HK-2 (cell line): ENCODE results near the gene HMCN2.
"Not testable (repeated sequence)": the region's sequence is repeated elsewhere in the genome, so short reads cannot be mapped to it uniquely, and the experiment has no call there.

Experiments used
- DNase-seq: peaks from one replicate; pipeline ENCODE4 v3.0.0-alpha.2; 2018; ENCODE audit not compliant: unreplicated experiment

Gene HMCN2

DNA sequence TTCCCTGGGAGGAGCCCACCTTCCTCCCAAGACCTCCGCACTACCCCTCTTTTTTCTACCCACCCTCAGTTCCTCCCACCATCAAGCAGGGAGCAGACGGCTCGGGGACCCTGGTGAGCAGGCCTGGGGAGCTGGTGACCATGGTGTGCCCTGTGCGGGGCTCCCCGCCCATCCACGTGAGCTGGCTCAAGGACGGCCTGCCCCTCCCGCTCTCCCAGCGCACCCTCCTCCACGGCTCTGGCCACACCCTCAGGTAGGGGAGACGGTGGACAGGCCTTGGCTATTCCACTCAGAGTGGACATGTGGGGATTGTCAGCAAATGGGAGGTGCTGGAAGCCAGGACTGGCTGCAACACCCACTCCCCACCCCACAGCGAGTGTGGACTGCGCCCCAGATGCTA lies 126.3 kb downstream of the HMCN2 start:
- DNase-seq, result no peak

- no peak for DNase-seq
These were observed 128.1 kb downstream of the HMCN2 start for GRCh38 chr9:130393681-130394071.

- no peak for DNase-seq
These were observed 128.8 kb downstream of the HMCN2 start for GRCh38 chr9:130394320-130394719.

DNA sequence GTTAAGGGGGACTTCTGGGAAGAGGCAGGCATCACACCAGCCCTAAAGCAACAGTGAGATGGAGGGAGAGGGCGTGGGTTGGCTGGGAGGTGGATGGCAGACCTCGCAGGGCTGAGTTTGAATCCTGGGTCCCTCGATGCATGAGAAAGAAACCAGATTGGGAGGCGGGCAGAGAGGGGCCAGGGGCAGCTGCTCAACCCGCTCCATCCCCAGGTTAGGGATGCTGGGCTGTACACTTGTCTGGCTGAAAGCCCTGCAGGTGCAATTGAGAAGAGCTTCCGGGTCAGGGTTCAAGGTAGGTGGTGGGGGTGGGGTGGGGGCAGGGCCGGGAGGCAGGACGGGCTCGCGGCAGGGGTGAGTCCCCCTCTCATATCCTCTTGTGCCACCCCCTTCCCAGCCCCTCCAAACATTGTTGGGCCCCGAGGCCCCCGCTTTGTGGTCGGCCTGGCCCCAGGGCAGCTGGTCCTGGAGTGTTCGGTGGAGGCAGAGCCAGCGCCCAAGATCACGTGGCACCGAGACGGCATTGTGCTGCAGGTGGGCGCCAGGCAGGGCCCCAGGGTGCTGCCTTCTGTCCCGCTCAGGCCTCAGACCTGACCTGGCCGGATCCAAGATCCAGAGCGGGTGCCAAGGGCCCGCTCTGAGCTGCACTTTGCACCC lies 129.4 kb downstream of the HMCN2 start:
- no peak for DNase-seq

DNA sequence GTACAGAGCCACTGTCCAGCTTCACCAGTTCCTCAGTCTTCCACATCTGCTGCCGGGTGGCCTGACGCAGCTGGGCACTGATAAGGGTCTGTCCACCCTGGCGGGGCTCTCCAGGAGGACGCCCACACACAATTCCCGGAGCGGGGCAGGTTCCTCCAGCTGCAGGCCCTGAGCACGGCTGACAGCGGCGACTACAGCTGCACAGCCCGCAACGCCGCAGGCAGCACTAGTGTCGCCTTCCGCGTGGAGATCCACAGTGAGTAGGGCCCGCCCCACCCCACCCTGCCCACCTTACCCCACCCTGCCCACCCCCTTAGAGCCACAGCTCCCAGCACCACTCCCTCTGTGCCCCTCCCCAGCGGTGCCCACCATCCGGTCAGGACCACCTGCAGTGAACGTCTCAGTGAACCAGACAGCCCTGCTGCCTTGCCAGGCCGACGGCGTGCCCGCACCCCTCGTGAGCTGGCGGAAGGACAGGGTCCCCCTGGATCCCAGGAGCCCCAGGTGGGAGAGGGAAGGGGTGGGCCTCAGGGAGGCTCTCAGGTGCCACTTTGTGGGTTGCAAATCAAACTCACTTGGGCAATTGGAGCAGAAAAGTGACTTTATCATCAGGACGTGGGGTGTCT lies 130.4 kb downstream of the HMCN2 start:
- no peak for DNase-seq

DNA sequence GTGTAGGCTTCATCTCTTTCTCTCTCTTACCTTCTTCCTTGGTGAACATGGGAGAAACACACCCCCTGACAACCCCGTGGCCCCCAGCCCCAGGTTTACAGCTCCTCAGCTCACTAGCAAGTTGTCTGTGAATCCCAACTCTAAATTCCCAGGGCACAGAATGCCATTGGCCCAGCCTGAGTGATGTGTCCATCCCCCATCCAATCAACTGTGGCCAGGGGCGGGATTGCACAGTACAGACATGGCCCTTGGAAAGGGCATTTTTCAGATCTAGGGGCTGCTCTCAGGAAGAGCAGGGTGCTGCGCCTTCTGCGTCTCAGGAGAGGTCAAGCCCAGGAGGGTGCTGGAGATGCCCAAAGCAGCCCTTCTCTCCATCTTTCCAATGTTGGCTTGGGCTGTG lies 131.0 kb downstream of the HMCN2 start:
- no peak for DNase-seq

DNA sequence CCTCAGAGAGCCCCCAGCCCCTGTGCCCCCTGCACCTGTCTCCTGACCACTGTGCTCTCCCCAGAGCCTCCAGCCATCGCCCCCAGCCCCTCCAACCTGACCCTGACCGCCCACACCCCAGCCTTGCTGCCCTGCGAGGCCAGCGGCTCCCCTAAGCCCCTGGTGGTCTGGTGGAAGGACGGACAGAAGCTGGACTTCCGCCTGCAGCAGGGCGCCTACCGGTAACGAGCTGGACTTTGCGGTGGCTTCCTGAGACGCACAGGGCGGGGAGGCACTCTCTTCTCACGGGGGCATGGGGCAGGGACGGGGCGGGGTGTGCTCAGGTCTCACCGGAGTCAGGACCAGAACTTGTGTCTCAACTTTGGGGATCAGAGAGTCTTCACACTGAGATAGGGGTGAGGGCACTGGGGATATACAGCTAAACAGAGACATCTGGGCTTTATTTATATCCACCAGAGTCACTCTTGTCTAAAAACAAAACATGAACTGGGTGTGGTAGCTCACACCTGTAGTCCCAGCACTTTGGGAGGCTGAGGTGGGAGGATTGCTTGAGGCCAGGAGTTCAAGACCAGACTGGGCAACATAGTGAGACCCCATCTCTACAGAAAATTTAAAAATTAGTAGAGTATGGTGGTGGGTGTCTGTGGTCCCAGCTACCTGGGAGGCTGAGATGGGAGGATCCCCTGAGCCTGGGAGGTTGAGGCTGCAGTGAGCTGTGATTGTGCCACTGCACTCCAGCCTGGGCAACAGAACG lies 133.1 kb downstream of the HMCN2 start:
- no peak for DNase-seq

DNA sequence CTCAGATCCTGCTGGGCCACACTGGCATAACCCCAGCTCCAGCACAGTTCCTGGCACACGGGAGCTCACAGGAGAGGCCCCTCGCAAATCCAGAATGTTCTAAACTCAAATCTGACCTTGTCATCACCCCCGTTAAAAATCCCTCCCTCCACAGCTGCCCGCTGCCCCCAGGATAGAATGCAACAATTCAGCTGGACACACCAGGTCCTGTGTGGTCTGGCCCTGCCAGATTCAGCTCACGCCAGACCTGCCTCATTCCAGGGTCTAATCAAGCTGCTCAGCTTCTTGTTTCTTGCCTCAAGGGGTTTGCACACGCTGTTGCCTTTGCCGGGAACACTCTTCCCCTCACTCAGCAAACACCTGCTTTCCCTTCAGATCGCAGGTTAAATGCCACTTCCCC lies 134.2 kb downstream of the HMCN2 start:
- no peak for DNase-seq

DNA sequence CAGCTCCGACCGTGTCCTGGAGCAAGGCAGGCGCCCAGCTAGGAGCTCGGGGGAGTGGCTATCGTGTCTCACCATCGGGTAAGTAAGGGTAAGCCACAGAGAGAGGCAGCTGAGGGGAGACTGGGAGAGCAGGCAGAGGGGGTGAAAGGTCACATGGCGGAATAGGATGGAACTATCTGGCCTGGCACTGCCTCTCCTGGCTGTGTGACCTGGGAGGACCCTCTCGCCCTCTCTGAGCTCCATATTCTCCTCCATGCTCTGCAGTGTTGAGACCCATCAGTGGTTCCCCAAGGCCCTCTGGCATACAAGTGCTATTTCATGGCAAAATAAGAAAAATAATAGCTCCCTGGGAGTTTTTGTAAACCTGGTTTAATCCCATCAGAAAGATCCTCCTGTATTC lies 135.3 kb downstream of the HMCN2 start:
- no peak for DNase-seq

DNA sequence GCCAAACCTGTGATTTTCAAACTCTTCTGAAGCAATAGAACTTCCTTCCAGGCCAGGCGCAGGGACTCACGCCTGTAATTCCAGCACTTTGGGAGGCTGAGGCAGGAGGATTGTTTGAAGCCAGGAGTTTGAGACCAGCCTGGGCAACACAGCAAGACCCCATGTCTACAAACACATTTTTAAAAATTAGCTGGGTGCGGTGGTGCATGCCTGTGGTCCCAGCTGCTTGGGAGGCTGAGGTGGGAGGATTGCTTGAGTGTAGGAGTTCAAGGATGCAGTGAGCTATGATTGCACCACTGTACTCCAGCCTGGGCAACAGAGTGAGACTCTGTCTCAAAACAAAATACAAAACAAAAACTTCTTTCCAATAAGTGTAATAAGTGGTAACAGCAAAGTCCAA lies 136.2 kb downstream of the HMCN2 start:
- DNase-seq, result not testable (repeated sequence)

DNA sequence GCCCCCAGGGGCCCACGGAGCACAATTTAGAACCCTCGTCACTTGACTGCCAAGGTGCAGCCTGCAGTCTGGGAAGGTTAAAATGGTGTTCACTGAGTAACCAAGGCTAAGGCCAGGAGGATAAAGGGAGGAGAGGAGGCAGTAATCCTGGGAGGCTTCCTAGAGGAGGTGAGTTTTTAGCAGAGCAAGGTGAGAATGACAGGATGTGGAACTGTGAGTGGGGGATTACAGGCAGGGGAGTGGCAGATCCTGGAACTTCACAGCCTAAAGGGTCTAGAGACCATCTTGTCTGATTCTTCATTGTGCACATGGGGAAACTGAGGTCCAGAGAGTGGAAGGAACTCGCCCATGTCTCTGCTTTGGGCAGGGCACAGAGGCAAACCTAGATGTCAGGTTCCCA lies 136.7 kb downstream of the HMCN2 start:
- DNase-seq, result no peak

- no peak for DNase-seq
These were observed 137.3 kb downstream of the HMCN2 start for GRCh38 chr9:130402645-130403440.

DNA sequence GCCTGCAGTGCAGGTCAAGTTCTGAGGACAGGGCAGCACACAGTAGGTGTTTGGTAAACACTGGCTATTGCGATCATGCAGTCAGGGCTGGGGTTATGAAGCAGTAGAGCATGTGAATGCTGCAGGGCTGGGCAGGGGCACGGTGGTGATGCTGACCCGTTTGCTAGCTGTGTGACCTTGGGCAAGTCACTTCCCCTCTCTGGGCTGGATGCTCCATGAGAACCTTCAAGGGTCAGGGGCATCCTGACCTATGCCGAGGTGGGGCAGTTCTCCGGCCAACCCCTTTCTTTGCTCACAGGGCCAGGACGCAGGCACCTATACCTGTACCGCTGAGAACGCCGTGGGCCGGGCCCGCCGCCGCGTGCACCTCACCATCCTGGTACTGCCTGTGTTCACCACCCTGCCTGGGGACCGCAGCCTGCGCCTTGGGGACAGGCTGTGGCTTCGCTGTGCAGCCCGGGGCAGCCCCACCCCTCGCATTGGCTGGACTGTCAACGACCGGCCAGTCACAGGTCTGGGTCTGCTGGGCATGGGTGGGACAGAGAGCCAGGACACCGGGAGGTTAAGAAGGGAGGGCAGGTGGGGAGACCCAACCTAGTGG lies 140.2 kb downstream of the HMCN2 start:
- DNase-seq, result no peak

- no peak for DNase-seq
These were observed 140.8 kb downstream of the HMCN2 start for GRCh38 chr9:130406278-130406895.

GRCh38 chr9:130407916-130408663 lies 142.5 kb downstream of the HMCN2 start:
- no peak for DNase-seq

- no peak for DNase-seq
These were observed 143.1 kb downstream of the HMCN2 start for GRCh38 chr9:130408669-130409068.

DNA sequence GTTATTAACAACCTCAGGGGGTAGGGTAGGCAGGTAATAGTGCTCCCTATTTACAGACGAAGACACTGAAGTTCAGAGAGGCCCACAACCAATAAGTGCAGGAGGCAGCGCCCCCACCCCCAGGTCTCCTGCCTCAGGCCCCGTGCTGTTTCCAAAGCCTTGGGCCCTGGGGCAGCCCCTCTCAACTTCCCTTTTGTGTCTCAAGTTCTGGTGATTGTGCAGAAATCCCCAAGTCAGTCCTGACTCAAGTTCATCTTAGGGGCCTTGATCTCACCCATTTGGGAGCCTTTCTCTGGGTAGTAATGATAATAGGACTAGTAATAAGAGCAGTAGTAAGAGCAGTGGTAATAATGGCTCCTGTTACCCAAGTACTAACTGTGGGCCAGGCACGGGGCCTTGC lies 143.7 kb downstream of the HMCN2 start:
- no peak for DNase-seq

DNA sequence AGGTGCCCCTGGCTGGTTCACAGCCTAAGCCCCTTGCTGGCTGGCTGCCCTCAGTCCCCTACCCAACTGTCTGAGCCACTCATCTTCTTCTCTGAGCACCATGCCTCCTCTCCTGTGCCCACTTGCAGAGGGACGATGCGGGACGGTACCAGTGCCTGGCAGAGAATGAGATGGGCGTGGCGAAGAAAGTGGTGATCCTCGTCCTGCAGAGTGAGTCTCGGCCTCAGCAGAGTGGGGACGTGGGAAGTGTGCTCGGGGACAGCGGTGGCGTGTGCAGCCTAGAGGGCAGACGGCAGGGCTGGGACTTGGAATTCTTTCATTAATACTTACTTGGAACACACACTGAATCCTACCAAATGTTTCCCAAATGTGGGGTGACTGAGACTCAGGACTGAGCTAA lies 144.9 kb downstream of the HMCN2 start:
- no peak for DNase-seq

DNA sequence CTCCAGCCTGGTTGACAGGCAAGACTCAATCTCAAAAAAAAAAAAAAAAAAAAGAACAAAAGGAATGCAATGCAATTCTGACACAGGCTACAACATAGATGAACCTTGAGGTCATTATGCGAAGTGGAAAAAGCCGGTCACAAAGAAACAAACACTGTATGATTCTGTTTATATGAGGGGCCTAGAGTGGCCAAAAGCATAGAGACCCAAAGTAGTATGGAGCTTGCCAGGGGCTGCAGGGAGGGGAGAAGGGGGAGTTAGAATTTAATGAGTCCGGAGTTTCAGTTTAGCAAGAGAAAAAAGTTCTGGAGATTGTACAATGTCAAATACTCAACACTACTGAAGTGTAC lies 146.0 kb downstream of the HMCN2 start:
- no peak for DNase-seq

GRCh38 chr9:130414081-130414731 lies 148.6 kb downstream of the HMCN2 start:
- no peak for DNase-seq
